Suppressor macrophage treated with lipopolysaccharide for 4 hours (primary cell): Measurements from ENCODE around the gene CSF1.
A peak's percentile ranks its signal among the peaks of the same experiment; 100 is the strongest.
"Not testable (repeated sequence)": the region's sequence is repeated elsewhere in the genome, so short reads cannot be mapped to it uniquely, and the experiment has no call there.

ENCODE experiments used
- DNase-seq: peaks from one replicate; pipeline ENCODE4 v3.0.0-alpha.2; 2020

CSF1 gene

GRCh38 chr1:109948285-109948630 is 37.6 kb downstream of the CSF1 start:
- no peak for DNase-seq

DNA sequence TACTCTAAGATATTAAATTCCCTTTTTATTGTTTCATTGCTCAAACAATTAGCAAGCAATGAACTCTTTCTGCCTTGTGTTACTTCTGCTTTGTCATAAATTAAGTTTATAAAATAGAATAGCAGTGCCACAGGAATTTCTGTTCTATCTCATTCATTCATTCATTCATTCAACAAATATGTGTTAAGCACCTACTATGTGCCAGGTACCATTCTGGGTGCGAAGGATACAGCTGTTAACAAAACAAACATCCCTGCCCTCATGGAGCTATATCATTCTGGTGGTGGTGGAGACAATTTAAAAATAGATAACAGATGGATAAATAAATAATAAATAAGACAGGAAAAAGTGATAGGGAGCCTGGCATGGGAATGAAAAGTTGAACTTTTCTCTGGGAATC is 39.4 kb downstream of the CSF1 start:
- no peak for DNase-seq

DNA sequence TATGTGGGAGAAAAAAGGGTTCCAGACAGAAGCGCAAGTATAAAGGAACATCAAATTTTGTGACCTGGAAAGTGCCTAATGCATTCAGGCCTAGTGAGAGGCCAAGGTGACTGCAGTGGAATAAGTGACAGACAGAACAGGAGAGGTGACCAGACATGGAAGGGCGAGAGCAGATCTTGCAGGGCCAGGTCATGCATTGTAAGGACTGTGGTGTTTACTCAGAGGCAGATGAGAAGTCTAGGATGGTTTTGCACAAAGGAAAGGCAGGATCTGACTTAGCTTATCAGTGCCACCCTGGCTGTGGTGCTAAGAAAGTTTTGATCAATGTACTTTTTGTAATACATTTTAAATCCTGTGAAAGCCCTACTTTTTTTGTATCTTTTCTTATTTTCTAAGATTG is 39.9 kb downstream of the CSF1 start:
- no peak for DNase-seq

DNA sequence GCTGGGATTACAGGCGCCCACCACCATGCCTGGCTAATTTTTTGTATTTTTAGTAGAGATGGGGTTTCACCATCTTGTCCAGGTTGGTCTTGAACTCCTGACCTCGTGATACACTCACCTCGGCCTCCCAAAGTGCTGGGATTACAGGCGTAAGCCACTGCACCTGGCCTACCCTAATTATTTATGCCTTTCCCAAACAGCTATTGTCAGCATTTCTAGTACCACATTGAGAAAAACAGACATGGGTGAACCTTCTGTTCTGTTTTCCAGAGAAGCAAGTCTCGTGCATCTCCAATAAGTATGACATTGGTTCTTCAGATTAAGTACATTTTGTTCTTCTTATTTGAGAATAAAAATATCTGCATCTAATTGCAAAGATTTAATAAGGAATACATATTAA is 40.9 kb downstream of the CSF1 start:
- DNase-seq = not testable (repeated sequence)

DNA sequence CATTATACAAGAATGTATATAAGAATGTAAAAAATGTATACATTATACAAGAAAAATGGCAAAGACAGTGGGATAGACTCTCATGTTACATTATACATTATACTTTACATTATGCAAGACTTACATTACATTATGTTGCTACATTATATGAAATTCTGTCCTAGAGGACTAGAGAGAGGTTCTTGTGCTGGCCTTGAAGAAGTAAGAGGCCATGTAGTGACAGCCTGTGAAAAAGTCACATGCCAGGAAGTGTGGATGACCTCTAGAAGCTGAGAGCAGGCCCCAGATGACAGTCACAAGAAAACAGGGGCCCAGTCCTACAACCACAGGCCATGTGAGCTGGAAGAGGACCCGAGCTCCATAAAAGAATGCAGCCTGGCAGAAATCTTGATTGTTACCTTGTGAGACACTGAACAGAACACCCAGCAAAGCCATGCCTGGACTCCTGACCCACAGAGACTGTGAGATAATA is 43.4 kb downstream of the CSF1 start:
- peak; percentile 31 for DNase-seq

GRCh38 chr1:109959632-109959973 is 49.0 kb downstream of the CSF1 start:
- DNase-seq = no peak

DNA sequence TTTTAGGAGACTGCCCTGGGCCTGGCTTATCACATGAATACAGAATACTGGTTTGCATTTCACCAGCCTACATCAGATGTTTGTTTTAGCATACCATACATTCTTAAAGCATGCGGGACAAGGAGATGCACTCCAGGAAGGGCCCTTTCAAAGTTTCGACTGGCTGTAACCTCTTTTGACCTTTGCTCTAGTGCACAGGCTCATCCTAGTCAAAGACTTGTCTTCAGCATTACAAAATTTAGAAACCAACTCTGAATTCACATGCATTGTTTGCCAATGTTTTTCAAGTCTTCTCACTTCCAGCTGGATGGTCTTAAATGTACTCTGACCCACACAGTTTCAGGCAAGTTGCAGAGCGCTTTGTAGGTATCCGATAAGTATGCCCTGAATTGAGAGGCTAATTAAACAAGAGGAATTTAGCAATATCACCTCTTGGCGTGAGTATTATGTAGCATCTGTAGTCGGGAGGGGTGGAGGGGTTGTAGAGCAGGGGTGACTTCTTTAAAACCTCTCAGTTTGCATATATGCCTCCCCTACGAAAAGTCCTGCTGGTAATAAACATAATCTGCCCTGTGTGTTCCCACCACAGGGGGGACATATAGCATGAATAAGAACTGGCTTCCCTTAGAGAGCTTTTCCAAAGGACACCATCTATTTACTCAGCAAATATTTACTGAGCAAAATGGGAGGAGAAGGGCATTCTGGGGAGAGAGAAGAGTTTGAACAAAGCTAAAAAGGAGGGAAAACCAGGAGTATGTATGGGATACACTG is 49.5 kb downstream of the CSF1 start:
- DNase-seq = no peak

GRCh38 chr1:109960745-109961094 is 50.1 kb downstream of the CSF1 start:
- no peak for DNase-seq

- no peak for DNase-seq
Observed at GRCh38 chr1:109963864-109964263, 53.2 kb downstream of the CSF1 start.

- no peak for DNase-seq
Observed at GRCh38 chr1:109969146-109969829, 58.6 kb downstream of the CSF1 start.

DNA sequence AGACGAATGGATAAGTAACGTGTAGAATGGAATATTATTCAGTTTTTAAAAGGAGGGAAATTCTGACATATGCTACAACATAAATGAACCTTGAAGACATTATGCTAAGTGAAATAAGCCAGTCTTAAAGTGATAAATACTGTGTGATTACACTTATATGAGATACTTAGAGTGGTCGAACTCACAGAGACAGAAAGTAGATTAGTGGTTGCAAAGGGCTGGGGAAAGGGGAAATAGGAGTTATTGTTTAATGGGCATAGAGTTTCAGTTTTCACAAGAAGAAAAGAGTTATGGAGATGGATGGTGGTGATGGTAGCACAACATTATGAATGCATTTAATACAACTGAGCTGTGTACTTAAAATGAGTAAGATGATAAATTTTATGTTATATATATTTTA is 59.3 kb downstream of the CSF1 start:
- no peak for DNase-seq

DNA sequence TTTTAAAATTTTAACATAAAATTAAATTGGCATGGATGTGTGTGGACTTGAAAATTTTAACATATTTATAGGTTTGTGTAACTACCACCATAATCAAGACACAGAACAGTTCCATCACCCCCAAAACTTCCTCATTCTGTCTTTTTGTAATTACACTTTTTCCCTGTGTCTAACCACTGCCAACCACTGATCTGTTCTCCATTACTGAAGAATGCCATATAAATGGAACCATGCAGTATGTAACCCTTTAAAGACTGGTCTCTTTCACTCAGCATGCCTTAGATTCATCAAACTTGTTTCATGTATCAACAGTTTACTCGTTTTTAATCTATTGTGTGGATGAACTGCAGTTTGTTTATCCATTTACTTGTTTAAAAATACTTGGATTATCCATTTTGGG is 60.9 kb downstream of the CSF1 start:
- DNase-seq = no peak

GRCh38 chr1:109974191-109974590 is 63.5 kb downstream of the CSF1 start:
- peak; percentile 19 for DNase-seq

DNA sequence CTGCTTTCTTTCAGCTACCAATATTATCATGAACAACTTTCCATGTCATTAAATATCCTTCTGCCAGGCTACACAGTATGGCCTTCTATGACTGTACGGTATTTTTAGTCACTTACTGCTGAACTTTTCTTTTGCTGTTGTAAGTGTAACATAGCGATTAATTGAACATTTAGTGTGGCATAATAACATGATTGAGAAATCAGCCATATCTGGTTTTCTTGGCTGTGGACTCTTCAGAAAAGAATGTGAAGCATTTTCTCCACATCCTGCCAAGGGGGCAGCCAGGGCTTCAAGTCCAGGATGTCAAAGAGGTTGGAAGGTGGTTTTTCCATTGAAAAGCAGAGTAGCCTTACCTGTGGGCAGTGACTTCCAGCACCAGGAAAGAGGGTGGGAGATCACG is 65.1 kb downstream of the CSF1 start:
- no peak for DNase-seq

DNA sequence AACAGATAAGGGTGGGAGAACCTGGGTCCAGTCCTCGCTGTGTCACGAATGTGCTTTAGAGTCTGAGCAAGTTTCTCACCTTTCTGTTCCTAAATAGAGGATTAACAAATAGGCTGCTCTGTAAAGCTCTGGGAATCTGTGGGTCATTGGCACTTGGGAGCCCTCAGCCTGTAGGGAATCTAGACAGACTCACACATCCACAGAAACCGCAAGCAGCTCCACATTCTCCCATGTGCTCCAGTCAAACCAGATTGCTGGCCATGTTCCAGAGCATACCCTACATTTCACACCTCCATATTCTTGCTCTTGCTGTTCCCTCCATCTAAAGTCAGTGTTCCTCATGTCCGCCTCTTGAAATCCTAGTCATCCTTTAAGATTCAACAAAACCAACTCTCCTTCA is 66.1 kb downstream of the CSF1 start:
- DNase-seq = no peak

DNA sequence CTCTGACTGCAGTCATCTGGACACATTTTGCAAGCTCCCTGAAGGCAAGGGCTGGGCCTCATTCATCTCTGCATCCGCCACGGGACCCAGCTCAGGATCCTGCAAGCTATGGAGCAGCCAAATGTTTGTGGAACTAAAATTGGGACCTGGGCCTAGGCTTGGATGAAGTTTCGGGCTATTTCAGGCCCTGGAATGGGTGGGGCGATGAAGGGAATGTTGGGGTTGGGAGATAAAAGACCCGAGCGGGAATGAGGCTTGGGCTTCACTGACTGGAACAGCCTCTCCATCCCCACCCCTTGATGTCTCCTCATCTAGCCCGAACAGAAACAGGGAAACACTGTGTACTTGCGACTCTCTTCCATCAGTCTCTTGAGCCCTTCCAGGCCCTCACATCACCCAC is 66.6 kb downstream of the CSF1 start:
- no peak for DNase-seq

DNA sequence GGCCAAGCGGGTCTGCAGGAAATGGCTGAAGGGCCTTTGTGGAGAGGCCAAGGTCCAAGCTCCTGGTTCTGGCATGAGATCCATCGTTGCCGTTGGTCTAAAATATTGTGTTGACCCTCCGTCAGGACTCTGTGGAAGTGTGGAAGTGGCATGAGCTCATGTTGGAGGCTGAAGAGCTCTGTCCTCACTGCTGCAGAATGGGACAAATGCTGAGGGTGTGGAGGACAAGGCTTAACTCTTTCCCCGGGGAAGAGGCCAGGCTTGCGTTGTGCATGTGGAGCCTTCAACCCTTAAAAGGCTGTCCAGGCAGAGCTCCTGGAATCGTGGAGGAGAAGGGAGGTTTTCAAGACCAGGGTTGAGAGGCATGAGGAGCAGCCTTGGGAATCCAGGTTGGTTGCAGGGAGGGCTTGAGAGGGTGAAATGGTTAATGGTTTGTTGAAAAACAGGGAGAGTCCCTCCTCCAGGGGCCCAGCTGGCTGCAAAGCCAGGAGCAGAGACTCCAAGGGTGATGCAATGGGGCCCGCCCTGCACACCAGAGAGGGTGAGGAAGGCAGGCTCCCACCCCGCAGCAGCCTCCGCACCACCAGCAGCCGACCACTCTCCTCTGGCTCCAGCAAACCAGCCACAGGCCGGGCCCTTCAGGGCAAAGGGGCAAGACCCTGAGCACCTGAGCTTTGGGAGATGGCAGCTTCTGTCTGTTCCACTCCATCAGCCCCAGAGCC is 67.2 kb downstream of the CSF1 start:
- DNase-seq = no peak

GRCh38 chr1:109978761-109979488 is 68.3 kb downstream of the CSF1 start:
- DNase-seq = no peak

DNA sequence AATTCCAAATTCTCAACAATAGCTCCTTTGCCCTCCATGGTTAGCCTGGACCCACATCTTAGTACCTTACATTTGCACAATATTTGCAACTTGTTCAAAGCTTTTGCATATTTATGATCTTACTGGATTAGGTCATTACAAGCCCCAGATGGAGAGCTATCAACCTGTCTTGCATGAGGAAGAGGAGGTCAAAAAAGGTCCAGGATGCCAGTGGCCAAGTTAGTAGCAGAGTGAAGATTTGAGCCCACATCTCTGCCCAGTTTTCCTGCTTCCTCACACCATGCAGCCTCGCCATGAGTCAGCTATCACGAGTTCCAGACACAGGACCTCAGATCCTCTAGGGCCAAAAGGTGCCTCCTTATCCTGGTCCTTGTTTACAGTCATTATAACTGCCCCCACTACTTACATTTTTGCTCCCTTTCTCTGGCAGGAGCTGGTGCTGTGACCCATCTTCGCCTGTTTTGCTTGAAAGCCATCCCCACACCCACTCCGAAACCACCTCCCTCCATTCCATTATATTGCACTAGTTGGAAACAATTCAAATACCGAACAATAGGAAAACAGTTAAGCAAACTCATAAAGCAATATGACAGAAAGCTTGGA is 68.9 kb downstream of the CSF1 start:
- DNase-seq = peak; percentile 64
